Measurements from ENCODE around the gene RERE.

GRCh38 chr1:8384577-8384976 is 432.9 kb downstream of the RERE start:
- TF ChIP-seq CTCF (IDR thresholded peaks at IDR 0.05), result no peak
- no peak for TF ChIP-seq POLR2AphosphoS5 (IDR thresholded peaks at IDR 0.05)
- TF ChIP-seq POLR2A (IDR thresholded peaks at IDR 0.05), result no peak
